OCI-LY7 (cell line): Measurements from ENCODE around the gene RNASEH1. TPM values are rescaled to one million over a fixed set of nuclear protein-coding genes. Genes with fewer than 3 reads are reported as not detected.

Experiments used
- BruUV-seq: library from RNA; stranded (reverse); fragments of 400-500 nt; replicated peaks from 2 replicates; lab custom pipeline; 2021; lab: Mats Ljungman, UMichigan
- CTCF ChIA-PET: fragments of 300-600 bp; sonication (Branson Sonifier 250); formaldehyde crosslinking; loops from one replicate; lab custom pipeline; 2022; ENCODE audit warnings: antibody characterized with exemption; ENCODE audit not compliant: unreplicated experiment; lab: Charles Lee
- POLR2A ChIA-PET: fragments of 300-600 bp; sonication (Branson Sonifier 250); formaldehyde crosslinking; loops from one replicate; lab custom pipeline; 2022; ENCODE audit warnings: antibody characterized with exemption; lab: Charles Lee
- DNase-seq: peaks from one replicate; pipeline ENCODE4 v3.0.0-alpha.2; 2015; ENCODE audit warnings: low spot score
- H2AFZ ChIP-seq: fragments of 200-600 bp; sonication (generic), shearing (Covaris generic); 2 replicates; pipeline ENCODE4 v1.6.1; 2014; ENCODE audit warnings: mild to moderate bottlenecking, antibody characterized with exemption, low read length, moderate library complexity
- H3K27ac ChIP-seq: fragments of 200-600 bp; sonication (generic); 2 replicates; pipeline ENCODE4 v1.5.1; 2014; ENCODE audit warnings: mixed run types, low read depth, mild to moderate bottlenecking, moderate library complexity, low read length, inconsistent platforms; ENCODE audit not compliant: poor library complexity, severe bottlenecking
- H3K36me3 ChIP-seq: fragments of 200-600 bp; sonication (generic); 2 replicates; pipeline ENCODE4 v1.6.1; 2014; ENCODE audit warnings: mild to moderate bottlenecking, antibody characterized with exemption, low read length, moderate library complexity, mixed read lengths; ENCODE audit not compliant: insufficient read depth
- H3K4me1 ChIP-seq: fragments of 200-600 bp; sonication (generic); 2 replicates; pipeline ENCODE4 v1.5.1; 2014; ENCODE audit warnings: mild to moderate bottlenecking, low read length; ENCODE audit not compliant: insufficient read depth, poor library complexity, severe bottlenecking
- H3K4me2 ChIP-seq: fragments of 200-600 bp; sonication (generic); 2 replicates; pipeline ENCODE4 v1.6.1; 2014; ENCODE audit warnings: mild to moderate bottlenecking, low read length
- H3K4me3 ChIP-seq: fragments of 200-600 bp; sonication (generic); 2 replicates; pipeline ENCODE4 v1.5.1; 2014; ENCODE audit warnings: mild to moderate bottlenecking, low read depth, low read length; ENCODE audit not compliant: poor library complexity, severe bottlenecking
- H3K79me2 ChIP-seq: fragments of 200-600 bp; sonication (generic); 2 replicates; pipeline ENCODE4 v1.6.1; 2016; ENCODE audit warnings: low read depth, mild to moderate bottlenecking, low read length, moderate library complexity, mixed read lengths; ENCODE audit not compliant: insufficient read depth
- H3K9me2 ChIP-seq: fragments of 200-600 bp; sonication (generic); 2 replicates; pipeline ENCODE4 v1.6.1; 2016; ENCODE audit warnings: mild to moderate bottlenecking, low read length, mixed read lengths; ENCODE audit not compliant: insufficient read depth
- H3K9me3 ChIP-seq: fragments of 200-600 bp; sonication (generic); 2 replicates; pipeline ENCODE4 v1.6.1; 2014; ENCODE audit warnings: mild to moderate bottlenecking, mixed run types, low read length, mixed read lengths
- H4K20me1 ChIP-seq: fragments of 200-600 bp; sonication (generic); 2 replicates; pipeline ENCODE4 v1.6.1; 2014; ENCODE audit warnings: mild to moderate bottlenecking, antibody characterized with exemption, low read length, moderate library complexity, mixed read lengths; ENCODE audit not compliant: insufficient read depth
- EZH2phosphoT487 ChIP-seq: fragments of 200-600 bp; sonication (generic); IDR thresholded peaks from 2 replicates; pipeline ENCODE4 v1.6.1; 2018; ENCODE audit warnings: low read depth, borderline replicate concordance, mild to moderate bottlenecking, mixed run types, antibody characterized with exemption, low read length, moderate library complexity, mixed read lengths
- intact Hi-C: fragments of 100-400 bp; cut with micrococcal nuclease; formaldehyde crosslinking; loops from one replicate; pipeline ENCODE4 v1.10.0; 2022; ENCODE audit not compliant: unreplicated experiment
- total RNA-seq, 2 experiments: library from RNA; depleted of rRNA in 1 of 2; stranded (reverse); fragments of >200 nt in 1 of 2; shearing (Covaris generic) in 1 of 2; gene quantifications; 2 replicates each; pipeline ENCODE4 v1.2.3, GENCODE V29; 2014 to 2022
- TF ChIP-seq, protein P1 (sequence below): fragments of 200-600 bp; sonication (generic); conservative IDR thresholded peaks from 2 replicates; pipeline ENCODE4 v1.5.1; 2014; ENCODE audit warnings: mild to moderate bottlenecking, antibody characterized with exemption, low read length, moderate library complexity, mixed read lengths

The RNASEH1 gene
- total RNA-seq, 2 experiments from 2014 or later, result 35.7 to 48.2 TPM

DNA sequence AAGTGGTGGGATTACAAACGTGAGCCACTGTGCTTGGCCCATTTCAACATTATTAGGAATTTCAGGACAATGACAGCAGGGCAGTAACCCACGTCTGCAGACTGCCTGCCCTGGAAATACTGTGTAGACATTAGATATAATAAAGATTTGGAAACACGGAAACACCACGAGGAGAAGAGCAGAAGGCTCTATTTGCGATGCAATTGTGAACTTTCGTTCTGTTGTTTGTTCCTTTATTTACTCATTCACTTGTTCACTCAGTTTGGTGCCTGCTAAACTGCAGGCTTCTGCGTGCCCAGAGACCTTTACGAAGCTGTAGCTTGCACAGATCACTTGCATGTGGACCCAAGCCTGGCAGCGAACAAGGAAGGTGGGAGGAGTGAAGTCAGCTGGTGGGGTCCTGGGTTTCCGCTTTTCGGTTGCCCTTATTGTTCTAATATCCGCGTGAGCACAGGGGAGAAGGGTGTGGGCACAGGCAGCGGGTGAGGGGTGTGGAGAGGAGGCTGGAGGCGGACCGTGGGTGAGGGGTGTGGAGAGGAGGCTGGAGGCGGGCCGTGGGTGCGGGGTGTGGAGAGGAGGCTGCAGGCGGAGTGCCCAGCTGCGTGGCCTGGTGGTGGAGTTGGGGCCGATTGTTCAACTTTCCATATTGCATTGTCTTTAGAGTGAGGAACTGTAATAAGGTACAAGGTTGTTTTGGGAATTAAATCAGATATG is 40.2 kb upstream of the RNASEH1 start:
- TF ChIP-seq, protein P1, sequence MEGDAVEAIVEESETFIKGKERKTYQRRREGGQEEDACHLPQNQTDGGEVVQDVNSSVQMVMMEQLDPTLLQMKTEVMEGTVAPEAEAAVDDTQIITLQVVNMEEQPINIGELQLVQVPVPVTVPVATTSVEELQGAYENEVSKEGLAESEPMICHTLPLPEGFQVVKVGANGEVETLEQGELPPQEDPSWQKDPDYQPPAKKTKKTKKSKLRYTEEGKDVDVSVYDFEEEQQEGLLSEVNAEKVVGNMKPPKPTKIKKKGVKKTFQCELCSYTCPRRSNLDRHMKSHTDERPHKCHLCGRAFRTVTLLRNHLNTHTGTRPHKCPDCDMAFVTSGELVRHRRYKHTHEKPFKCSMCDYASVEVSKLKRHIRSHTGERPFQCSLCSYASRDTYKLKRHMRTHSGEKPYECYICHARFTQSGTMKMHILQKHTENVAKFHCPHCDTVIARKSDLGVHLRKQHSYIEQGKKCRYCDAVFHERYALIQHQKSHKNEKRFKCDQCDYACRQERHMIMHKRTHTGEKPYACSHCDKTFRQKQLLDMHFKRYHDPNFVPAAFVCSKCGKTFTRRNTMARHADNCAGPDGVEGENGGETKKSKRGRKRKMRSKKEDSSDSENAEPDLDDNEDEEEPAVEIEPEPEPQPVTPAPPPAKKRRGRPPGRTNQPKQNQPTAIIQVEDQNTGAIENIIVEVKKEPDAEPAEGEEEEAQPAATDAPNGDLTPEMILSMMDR, result no peak
- no peak for TF ChIP-seq EZH2phosphoT487
- Histone ChIP-seq H2AFZ (no peak overlapping the region), H3K9me2 (no peaks in the 10 kb centered on the region), H3K9me3 (no peaks in the 10 kb centered on the region), H3K27ac (no peak overlapping the region), H3K4me3 (no peak overlapping the region), H4K20me1 (no peaks in the 10 kb centered on the region), H3K4me1 (no peaks in the 10 kb centered on the region), H3K4me2 (no peak overlapping the region), H3K36me3 (no peaks in the 10 kb centered on the region), H3K79me2 (no peaks in the 10 kb centered on the region)
- ChIA-PET CTCF (no interaction called here), POLR2A (no interaction called here)
- intact Hi-C loops, result no loop called here
- BruUV-seq, result no TSS peak
- DNase-seq, result no peak

DNA sequence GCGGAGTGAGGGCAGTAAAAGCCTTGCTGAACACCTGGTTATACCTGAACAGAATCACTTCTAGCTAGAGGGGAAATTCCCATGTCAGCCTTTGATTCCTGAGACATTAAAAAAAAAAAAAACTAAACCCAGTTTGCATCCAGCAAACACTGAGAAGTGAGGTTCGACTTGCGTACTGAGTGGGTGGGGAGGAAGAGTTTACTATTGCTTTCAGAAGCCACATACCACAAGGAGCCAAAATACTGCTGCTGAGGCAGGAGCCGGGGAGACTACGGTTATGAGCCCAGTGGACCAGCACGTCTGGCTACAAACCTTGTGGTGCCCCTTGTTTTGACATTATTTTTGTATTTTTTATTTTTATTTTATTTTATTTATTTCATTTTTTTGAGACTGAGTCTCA is 39.4 kb upstream of the RNASEH1 start:
- no TSS peak for BruUV-seq
- H4K20me1 ChIP-seq, result no peaks in the 10 kb centered on the region
- no peak overlapping the region for H3K4me2 ChIP-seq
- DNase-seq, result no peak
- H3K4me1 ChIP-seq, result no peaks in the 10 kb centered on the region
- H3K9me3 ChIP-seq, result no peaks in the 10 kb centered on the region
- ChIA-PET POLR2A (interaction anchor here (0.6 kb wide), 1 partner anchor 14 kb away, joined by 3 read pairs; no protein-coding TSS in a partner anchor), CTCF (no interaction called here)
- no peak overlapping the region for H3K4me3 ChIP-seq
- H3K9me2 ChIP-seq, result no peaks in the 10 kb centered on the region
- TF ChIP-seq EZH2phosphoT487, result no peak
- TF ChIP-seq, protein P1, result no peak
- no peaks in the 10 kb centered on the region for H3K79me2 ChIP-seq
- no peaks in the 10 kb centered on the region for H3K36me3 ChIP-seq
- intact Hi-C loops, result no loop called here
- H2AFZ ChIP-seq, result no peak overlapping the region
- no peak overlapping the region for H3K27ac ChIP-seq

DNA sequence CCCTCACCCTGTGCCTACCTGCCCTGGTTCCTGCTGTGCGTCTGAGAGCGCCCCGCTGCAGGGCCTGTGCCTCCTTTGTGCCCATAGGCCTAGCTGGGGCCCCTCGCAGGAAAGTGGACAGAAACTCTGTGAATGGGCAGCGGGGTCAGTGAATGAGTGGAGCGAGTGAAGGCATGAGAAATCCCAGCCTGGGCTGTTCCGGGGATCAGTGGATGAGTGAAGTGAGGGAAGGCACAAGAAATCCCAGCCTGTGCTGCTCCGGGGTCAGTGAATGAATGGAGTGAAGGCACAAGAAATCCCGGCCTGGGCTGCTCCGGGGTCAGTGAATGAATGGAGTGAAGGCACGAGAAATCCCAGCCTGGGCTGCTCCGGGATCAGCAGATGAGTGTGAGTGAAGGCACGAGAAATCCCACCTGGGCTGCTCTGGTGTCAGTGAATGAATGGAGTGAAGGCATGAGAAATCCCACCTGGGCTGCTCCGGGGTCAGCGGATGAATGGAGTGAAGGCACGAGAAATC is 38.8 kb upstream of the RNASEH1 start:
- POLR2A ChIA-PET, result interaction anchor here (0.6 to 1.0 kb wide), 2 partner anchors 12 to 13 kb away, joined by 3 read pairs; no protein-coding TSS in a partner anchor
- H3K36me3 ChIP-seq, result no peaks in the 10 kb centered on the region
- H3K27ac ChIP-seq, result no peak overlapping the region
- H3K9me3 ChIP-seq, result no peaks in the 10 kb centered on the region
- no peaks in the 10 kb centered on the region for H3K4me1 ChIP-seq
- no TSS peak for BruUV-seq
- H2AFZ ChIP-seq, result no peak overlapping the region
- no peak for TF ChIP-seq EZH2phosphoT487
- TF ChIP-seq, protein P1, result no peak
- H4K20me1 ChIP-seq, result no peaks in the 10 kb centered on the region
- H3K4me3 ChIP-seq, result no peak overlapping the region
- intact Hi-C loops, result no loop called here
- CTCF ChIA-PET, result no interaction called here
- H3K9me2 ChIP-seq, result no peaks in the 10 kb centered on the region
- no peaks in the 10 kb centered on the region for H3K79me2 ChIP-seq
- no peak for DNase-seq
- H3K4me2 ChIP-seq, result no peak overlapping the region
